K562 (cell line): Measurements from ENCODE around the gene GSKIP. TPM values are rescaled to one million over a fixed set of nuclear protein-coding genes. Genes with fewer than 3 reads are reported as not detected.
A peak's percentile ranks its signal among the peaks of the same experiment; 100 is the strongest.

Experiments used
- ARNT ChIP-seq, 2 experiments: fragments of 450-650 bp; IDR thresholded peaks; 2 replicates each; pipeline ENCODE4 v1.6.1; 2016; ENCODE audit warnings: mild to moderate bottlenecking in 1 of 2
- CBX2 ChIP-seq: fragments of 200-600 bp; sonication (generic); IDR thresholded peaks from one replicate; pipeline ENCODE4 v1.6.1; 2012; ENCODE audit warnings: mild to moderate bottlenecking, low read length, inconsistent platforms; ENCODE audit not compliant: insufficient read depth, poor library complexity, severe bottlenecking
- FOXK1 ChIP-seq: sonication (generic); formaldehyde crosslinking; IDR thresholded peaks from 2 replicates; pipeline ENCODE4 v1.8.0; 2022; ENCODE audit warnings: missing genetic modification reagents, mild to moderate bottlenecking, borderline replicate concordance
- KDM5B ChIP-seq: fragments of 200-600 bp; sonication (generic); IDR thresholded peaks from 2 replicates; pipeline ENCODE4 v1.6.1; 2012; ENCODE audit warnings: low read depth, mild to moderate bottlenecking, moderate library complexity, low read length, control low read depth, inconsistent platforms; ENCODE audit not compliant: insufficient replicate concordance
- PRPF4 ChIP-seq: fragments of 200-400 bp; formaldehyde crosslinking; IDR thresholded peaks from one replicate; pipeline ENCODE4 v1.6.1; 2017; ENCODE audit warnings: low read length, low read depth, mild to moderate bottlenecking; ENCODE audit not compliant: insufficient read depth, poor library complexity, severe bottlenecking
- RAD51 ChIP-seq: fragments of 450-650 bp; IDR thresholded peaks from 2 replicates; pipeline ENCODE4 v1.7.1; 2016; ENCODE audit warnings: low read depth, mild to moderate bottlenecking, borderline replicate concordance
- SMARCE1 ChIP-seq: fragments of 450-650 bp; IDR thresholded peaks from 2 replicates; pipeline ENCODE4 v1.7.1; 2016; ENCODE audit warnings: mild to moderate bottlenecking
- SP1 ChIP-seq: sonication (generic); formaldehyde crosslinking; IDR thresholded peaks from 2 replicates; pipeline ENCODE4 v1.8.1; 2022; ENCODE audit warnings: mild to moderate bottlenecking, missing genetic modification reagents
- ZKSCAN8 ChIP-seq: fragments of 200-800 bp; sonication (Bioruptor generic); IDR thresholded peaks from 2 replicates; pipeline ENCODE4 v1.6.1; 2016; ENCODE audit warnings: missing genetic modification characterization, missing compliant biosample characterization
- polyA plus RNA-seq, 8 experiments: library from polyadenylated mRNA; depleted of rRNA in 4 of 8; stranded (reverse) in 5 of 8; unstranded in 3 of 8; fragments of >200 nt; fragmentation: Nextera tagmentation in 2 of 8; fragmentation: Illumina TruSeq in 1 of 8; extraction: Ambion mirVana in 2 of 8; extraction: Trizol in 1 of 8; gene quantifications; 2 replicates each; pipeline versions ENCODE4 v1.2.1 to v1.2.3, GENCODE V29; 2011 to 2014; ENCODE audit warnings: inconsistent platforms in 1 of 8, missing spikeins in 1 of 8
- total RNA-seq, 7 experiments: library from RNA; depleted of rRNA in 6 of 7; stranded (reverse); fragments of >200 nt in 6 of 7; fragmentation: Illumina TruSeq in 2 of 7; extraction: Trizol in 2 of 7; gene quantifications; 2 replicates each; pipeline versions ENCODE4 v1.2.1 to v1.2.3, GENCODE V29; 2011 to 2021; ENCODE audit warnings: low replicate concordance in 1 of 7
- TF ChIP-seq, protein P1 (sequence below): fragments of 450-650 bp; IDR thresholded peaks from 2 replicates; pipeline ENCODE4 v1.6.1; 2017; ENCODE audit warnings: antibody characterized with exemption
- TF ChIP-seq, protein P2 (sequence below): fragments of 250-450 bp; sonication (Bioruptor Pico); IDR thresholded peaks from 2 replicates; pipeline ENCODE4 v1.4.0; 2020; ENCODE audit warnings: borderline replicate concordance
- TF ChIP-seq, protein P3 (sequence below), 2 experiments: fragments of 450-650 bp in 1 of 2; sonication (generic) in 1 of 2; formaldehyde crosslinking; conservative IDR thresholded peaks; 2 replicates each; pipeline versions ENCODE4 v1.4.0 to v1.8.1; 2020 to 2022; ENCODE audit warnings: mild to moderate bottlenecking in 1 of 2, missing genetic modification reagents in 1 of 2

The GSKIP gene
- total and polyA plus RNA-seq, 9 of the 15 experiments (the other 6 are each of a cell fraction or from before 2014, with no cell fraction given), result 12.9 to 58.9 (median 22.2) TPM

DNA sequence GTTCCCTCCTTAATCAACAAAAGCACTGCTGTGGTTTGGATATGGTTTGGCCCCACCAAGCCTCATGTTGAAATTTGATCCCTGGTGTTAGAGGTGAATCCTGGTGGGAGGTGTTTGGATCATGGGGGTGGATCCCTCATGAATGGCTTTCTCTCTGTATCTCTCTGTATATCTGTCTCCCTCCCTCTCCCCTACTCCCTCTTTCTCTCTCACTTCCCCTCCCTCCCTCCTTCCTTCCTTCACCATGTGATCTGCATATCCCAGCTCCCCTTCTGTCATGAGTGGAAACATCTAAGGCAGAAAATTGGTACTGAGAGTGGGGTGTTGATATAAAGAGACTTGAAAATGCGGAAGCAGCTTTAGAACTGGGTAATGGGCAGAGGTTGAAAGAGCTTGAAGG, 5.2 kb downstream of the GSKIP start (continued):
- TF ChIP-seq FOXK1 (CRISPR knock-in tag) (no peak), SMARCE1 (0 out of 2 replicates have a peak, but pooled peaks have one; percentile 16), ZKSCAN8 (CRISPR knock-in tag) (no peak), KDM5B (no peak), RAD51 (peak; percentile 47; the same call in 1 of the 2 replicates), CBX2 (no peak), PRPF4 (no peak), ARNT (IDR thresholded peaks at IDR 0.05) (no peak), SP1 (CRISPR knock-in tag) (no peak)
- TF ChIP-seq, protein P1, sequence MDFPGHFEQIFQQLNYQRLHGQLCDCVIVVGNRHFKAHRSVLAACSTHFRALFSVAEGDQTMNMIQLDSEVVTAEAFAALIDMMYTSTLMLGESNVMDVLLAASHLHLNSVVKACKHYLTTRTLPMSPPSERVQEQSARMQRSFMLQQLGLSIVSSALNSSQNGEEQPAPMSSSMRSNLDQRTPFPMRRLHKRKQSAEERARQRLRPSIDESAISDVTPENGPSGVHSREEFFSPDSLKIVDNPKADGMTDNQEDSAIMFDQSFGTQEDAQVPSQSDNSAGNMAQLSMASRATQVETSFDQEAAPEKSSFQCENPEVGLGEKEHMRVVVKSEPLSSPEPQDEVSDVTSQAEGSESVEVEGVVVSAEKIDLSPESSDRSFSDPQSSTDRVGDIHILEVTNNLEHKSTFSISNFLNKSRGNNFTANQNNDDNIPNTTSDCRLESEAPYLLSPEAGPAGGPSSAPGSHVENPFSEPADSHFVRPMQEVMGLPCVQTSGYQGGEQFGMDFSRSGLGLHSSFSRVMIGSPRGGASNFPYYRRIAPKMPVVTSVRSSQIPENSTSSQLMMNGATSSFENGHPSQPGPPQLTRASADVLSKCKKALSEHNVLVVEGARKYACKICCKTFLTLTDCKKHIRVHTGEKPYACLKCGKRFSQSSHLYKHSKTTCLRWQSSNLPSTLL, result no peak
- TF ChIP-seq, protein P2, sequence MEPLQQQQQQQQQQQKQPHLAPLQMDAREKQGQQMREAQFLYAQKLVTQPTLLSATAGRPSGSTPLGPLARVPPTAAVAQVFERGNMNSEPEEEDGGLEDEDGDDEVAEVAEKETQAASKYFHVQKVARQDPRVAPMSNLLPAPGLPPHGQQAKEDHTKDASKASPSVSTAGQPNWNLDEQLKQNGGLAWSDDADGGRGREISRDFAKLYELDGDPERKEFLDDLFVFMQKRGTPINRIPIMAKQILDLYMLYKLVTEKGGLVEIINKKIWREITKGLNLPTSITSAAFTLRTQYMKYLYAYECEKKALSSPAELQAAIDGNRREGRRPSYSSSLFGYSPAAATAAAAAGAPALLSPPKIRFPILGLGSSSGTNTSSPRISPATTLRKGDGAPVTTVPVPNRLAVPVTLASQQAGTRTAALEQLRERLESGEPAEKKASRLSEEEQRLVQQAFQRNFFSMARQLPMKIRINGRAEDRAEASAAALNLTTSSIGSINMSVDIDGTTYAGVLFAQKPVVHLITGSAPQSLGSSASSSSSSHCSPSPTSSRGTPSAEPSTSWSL (CRISPR knock-in tag), result no peak
- TF ChIP-seq, protein P3, sequence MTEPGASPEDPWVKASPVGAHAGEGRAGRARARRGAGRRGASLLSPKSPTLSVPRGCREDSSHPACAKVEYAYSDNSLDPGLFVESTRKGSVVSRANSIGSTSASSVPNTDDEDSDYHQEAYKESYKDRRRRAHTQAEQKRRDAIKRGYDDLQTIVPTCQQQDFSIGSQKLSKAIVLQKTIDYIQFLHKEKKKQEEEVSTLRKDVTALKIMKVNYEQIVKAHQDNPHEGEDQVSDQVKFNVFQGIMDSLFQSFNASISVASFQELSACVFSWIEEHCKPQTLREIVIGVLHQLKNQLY (CRISPR knock-in tag; conservative IDR thresholded peaks at IDR 0.05), result no peak
- TF ChIP-seq, all 486 proteins: peak for 24
